ENCODE results near the gene PBX3. TPM values are rescaled to one million over a fixed set of nuclear protein-coding genes. Genes with fewer than 3 reads are reported as not detected.

PBX3 gene
- total RNA-seq, 1 experiment from 2014 or later: 7.7 TPM

DNA sequence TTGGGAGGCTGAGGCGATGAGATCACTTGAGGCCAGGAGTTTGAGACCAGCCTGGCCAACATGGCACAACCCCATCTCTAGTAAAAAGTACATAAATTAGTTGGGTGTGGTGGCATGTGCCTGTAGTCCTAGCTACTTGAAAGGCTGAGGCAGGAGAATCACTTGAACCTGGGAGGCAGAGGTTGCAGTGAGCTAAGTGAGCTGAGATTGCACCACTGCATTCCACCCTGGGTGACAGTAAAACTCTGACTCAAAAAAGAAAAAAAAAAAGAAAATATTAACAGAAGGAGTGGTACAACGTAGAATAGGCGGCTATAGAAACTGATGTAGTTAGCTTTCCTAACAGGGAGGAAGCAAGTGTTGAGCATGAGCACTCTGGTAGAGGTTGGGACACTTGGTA lies 59.9 kb downstream of the PBX3 start:
- intact Hi-C loops (cut with micrococcal nuclease; ENCODE audit: unreplicated experiment): no loop called here
- Histone ChIP-seq H3K36me3 (ENCODE audit: control insufficient read depth, insufficient read depth, low read length) (no peaks in the 10 kb centered on the region), H3K4me1 (no peaks in the 10 kb centered on the region), H3K4me3 (ENCODE audit: low read depth, low read length) (no peak overlapping the region), H3K27me3 (replicated peaks; ENCODE audit: control insufficient read depth, insufficient read depth, low read length) (no peaks in the 10 kb centered on the region), H3K9me3 (no peaks in the 10 kb centered on the region)
- no peaks in the 10 kb centered on the region for H3K36me3 Mint-ChIP-seq (ENCODE audit: insufficient read depth, unreplicated experiment)
- ChIA-PET CTCF (no interaction called here), POLR2A (no interaction called here)
- H3K27ac Mint-ChIP-seq (ENCODE audit: unreplicated experiment): no peak overlapping the region
- TF ChIP-seq, protein P1, sequence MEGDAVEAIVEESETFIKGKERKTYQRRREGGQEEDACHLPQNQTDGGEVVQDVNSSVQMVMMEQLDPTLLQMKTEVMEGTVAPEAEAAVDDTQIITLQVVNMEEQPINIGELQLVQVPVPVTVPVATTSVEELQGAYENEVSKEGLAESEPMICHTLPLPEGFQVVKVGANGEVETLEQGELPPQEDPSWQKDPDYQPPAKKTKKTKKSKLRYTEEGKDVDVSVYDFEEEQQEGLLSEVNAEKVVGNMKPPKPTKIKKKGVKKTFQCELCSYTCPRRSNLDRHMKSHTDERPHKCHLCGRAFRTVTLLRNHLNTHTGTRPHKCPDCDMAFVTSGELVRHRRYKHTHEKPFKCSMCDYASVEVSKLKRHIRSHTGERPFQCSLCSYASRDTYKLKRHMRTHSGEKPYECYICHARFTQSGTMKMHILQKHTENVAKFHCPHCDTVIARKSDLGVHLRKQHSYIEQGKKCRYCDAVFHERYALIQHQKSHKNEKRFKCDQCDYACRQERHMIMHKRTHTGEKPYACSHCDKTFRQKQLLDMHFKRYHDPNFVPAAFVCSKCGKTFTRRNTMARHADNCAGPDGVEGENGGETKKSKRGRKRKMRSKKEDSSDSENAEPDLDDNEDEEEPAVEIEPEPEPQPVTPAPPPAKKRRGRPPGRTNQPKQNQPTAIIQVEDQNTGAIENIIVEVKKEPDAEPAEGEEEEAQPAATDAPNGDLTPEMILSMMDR (IDR thresholded peaks at IDR 0.05; ENCODE audit: insufficient read depth in 1 of 2, low read depth in 1 of 2, low read length in 1 of 2, severe bottlenecking in 1 of 2, unreplicated experiment in 1 of 2): no peak
- H3K9me3 Mint-ChIP-seq (ENCODE audit: unreplicated experiment): no peaks in the 10 kb centered on the region
- no peak overlapping the region for H3K4me3 Mint-ChIP-seq (ENCODE audit: unreplicated experiment)
- no TSS peak for BruUV-seq (replicated peaks)
- H3K4me1 Mint-ChIP-seq (ENCODE audit: low read depth, unreplicated experiment): no peaks in the 10 kb centered on the region
- H3K27me3 Mint-ChIP-seq (ENCODE audit: insufficient read depth, unreplicated experiment): no peaks in the 10 kb centered on the region
- peak in 1 of 2 experiments; percentile 11 for DNase-seq

- Mint-ChIP-seq H3K27me3 (ENCODE audit: insufficient read depth, unreplicated experiment) (no peaks in the 10 kb centered on the region), H3K9me3 (ENCODE audit: unreplicated experiment) (no peaks in the 10 kb centered on the region), H3K27ac (ENCODE audit: unreplicated experiment) (no peak overlapping the region), H3K4me1 (ENCODE audit: low read depth, unreplicated experiment) (no peaks in the 10 kb centered on the region), H3K4me3 (ENCODE audit: unreplicated experiment) (no peak overlapping the region), H3K36me3 (ENCODE audit: insufficient read depth, unreplicated experiment) (no peaks in the 10 kb centered on the region)
- TF ChIP-seq, protein P1 (IDR thresholded peaks at IDR 0.05; ENCODE audit: insufficient read depth in 1 of 2, low read depth in 1 of 2, low read length in 1 of 2, severe bottlenecking in 1 of 2, unreplicated experiment in 1 of 2): no peak
- no TSS peak for BruUV-seq (replicated peaks)
- no peak for DNase-seq
- H3K4me1 ChIP-seq: no peaks in the 10 kb centered on the region
- intact Hi-C loops (cut with micrococcal nuclease; ENCODE audit: unreplicated experiment): no loop called here
- no peaks in the 10 kb centered on the region for H3K9me3 ChIP-seq
- H3K27me3 ChIP-seq (replicated peaks; ENCODE audit: control insufficient read depth, insufficient read depth, low read length): no peaks in the 10 kb centered on the region
- ChIA-PET POLR2A (no interaction called here), CTCF (no interaction called here)
- no peaks in the 10 kb centered on the region for H3K36me3 ChIP-seq (ENCODE audit: control insufficient read depth, insufficient read depth, low read length)
- no peak overlapping the region for H3K4me3 ChIP-seq (ENCODE audit: low read depth, low read length)
Measured at GRCh38 chr9:125810161-125810560, 63.0 kb downstream of the PBX3 start.

- no TSS peak for BruUV-seq (replicated peaks)
- Histone ChIP-seq H3K27me3 (replicated peaks; ENCODE audit: control insufficient read depth, insufficient read depth, low read length) (no peaks in the 10 kb centered on the region), H3K9me3 (no peaks in the 10 kb centered on the region), H3K4me1 (no peaks in the 10 kb centered on the region), H3K4me3 (ENCODE audit: low read depth, low read length) (no peak overlapping the region), H3K36me3 (ENCODE audit: control insufficient read depth, insufficient read depth, low read length) (no peaks in the 10 kb centered on the region)
- intact Hi-C loops (cut with micrococcal nuclease; ENCODE audit: unreplicated experiment): no loop called here
- no peaks in the 10 kb centered on the region for H3K4me1 Mint-ChIP-seq (ENCODE audit: low read depth, unreplicated experiment)
- H3K9me3 Mint-ChIP-seq (ENCODE audit: unreplicated experiment): no peaks in the 10 kb centered on the region
- H3K36me3 Mint-ChIP-seq (ENCODE audit: insufficient read depth, unreplicated experiment): no peaks in the 10 kb centered on the region
- POLR2A ChIA-PET: no interaction called here
- no peaks in the 10 kb centered on the region for H3K27me3 Mint-ChIP-seq (ENCODE audit: insufficient read depth, unreplicated experiment)
- TF ChIP-seq, protein P1 (IDR thresholded peaks at IDR 0.05; ENCODE audit: insufficient read depth in 1 of 2, low read depth in 1 of 2, low read length in 1 of 2, severe bottlenecking in 1 of 2, unreplicated experiment in 1 of 2): no peak
- CTCF ChIA-PET: no interaction called here
- no peak for DNase-seq
- no peak overlapping the region for H3K27ac Mint-ChIP-seq (ENCODE audit: unreplicated experiment)
- no peak overlapping the region for H3K4me3 Mint-ChIP-seq (ENCODE audit: unreplicated experiment)
Measured at GRCh38 chr9:125811002-125811401, 63.8 kb downstream of the PBX3 start.

All from Caco-2 (cell line).